ENCODE measurements around the gene MYT1.

DNA sequence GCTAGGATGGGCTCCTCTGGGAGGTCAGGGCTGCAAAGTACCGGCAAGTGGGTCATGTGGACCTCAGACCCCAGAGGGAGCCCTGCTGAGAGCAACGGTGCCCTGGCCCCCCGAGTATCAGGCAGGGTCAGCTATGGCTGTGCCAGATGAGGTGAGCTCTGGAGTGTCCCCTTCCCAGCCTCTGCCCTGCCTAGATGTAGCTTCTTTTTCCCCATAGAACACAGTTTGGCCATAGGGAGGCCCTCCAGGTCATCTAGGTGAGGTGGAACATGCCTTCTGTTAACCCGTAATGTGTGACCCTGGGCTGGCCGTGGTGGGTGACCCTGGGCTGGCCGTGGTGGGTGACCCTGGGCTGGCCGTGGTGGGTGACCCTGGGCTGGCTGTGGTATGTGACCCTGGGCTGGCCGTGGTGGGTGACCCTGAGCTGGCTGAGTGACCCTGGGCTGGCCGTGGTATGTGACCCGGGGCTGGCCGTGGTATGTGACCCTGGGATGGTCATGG, 70.1 kb downstream of the MYT1 start:
- TF ChIP-seq, protein P1, sequence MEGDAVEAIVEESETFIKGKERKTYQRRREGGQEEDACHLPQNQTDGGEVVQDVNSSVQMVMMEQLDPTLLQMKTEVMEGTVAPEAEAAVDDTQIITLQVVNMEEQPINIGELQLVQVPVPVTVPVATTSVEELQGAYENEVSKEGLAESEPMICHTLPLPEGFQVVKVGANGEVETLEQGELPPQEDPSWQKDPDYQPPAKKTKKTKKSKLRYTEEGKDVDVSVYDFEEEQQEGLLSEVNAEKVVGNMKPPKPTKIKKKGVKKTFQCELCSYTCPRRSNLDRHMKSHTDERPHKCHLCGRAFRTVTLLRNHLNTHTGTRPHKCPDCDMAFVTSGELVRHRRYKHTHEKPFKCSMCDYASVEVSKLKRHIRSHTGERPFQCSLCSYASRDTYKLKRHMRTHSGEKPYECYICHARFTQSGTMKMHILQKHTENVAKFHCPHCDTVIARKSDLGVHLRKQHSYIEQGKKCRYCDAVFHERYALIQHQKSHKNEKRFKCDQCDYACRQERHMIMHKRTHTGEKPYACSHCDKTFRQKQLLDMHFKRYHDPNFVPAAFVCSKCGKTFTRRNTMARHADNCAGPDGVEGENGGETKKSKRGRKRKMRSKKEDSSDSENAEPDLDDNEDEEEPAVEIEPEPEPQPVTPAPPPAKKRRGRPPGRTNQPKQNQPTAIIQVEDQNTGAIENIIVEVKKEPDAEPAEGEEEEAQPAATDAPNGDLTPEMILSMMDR (IDR thresholded peaks at IDR 0.05), result no peak
- TF ChIP-seq POLR2A (IDR thresholded peaks at IDR 0.05), result no peak
